NB4 (cell line): ENCODE measurements around the gene CABP4.

Experiments used
- CTCF ChIP-seq: IDR thresholded peaks from one replicate; pipeline ENCODE4 v1.5.1; 2012; ENCODE audit warnings: low read depth, low read length
- MYC ChIP-seq: IDR thresholded peaks from 2 replicates; pipeline ENCODE4 v1.6.1; 2011; ENCODE audit warnings: low read depth, low read length
- POLR2A ChIP-seq: IDR thresholded peaks from 2 replicates; pipeline ENCODE4 v1.6.1; 2011; ENCODE audit warnings: mild to moderate bottlenecking; ENCODE audit not compliant: insufficient read length; ENCODE audit errors: extremely low read depth

- TF ChIP-seq POLR2A (no peak), CTCF (no peak), MYC (no peak)
Observed at GRCh38 chr11:67468456-67468758, 13.3 kb downstream of the CABP4 start.
